T1000 (cell line): ENCODE measurements around the gene UBA3.

Experiments used
- DNase-seq: peaks from one replicate; lab custom pipeline; 2025; ENCODE audit warnings: mixed read lengths; lab: John Stamatoyannopoulos, UW

The UBA3 gene

GRCh38 chr3:69080233-69080920 lies at the start of gene UBA3:
Gene UBA3 (minus strand): TSS chr3:69080365. CDS start chr3:69080353, 12 bp downstream.
- peak; percentile 78 for DNase-seq

GRCh38 chr3:69129531-69129930 lies 49.4 kb upstream of the UBA3 start:
- DNase-seq, result no peak

DNA sequence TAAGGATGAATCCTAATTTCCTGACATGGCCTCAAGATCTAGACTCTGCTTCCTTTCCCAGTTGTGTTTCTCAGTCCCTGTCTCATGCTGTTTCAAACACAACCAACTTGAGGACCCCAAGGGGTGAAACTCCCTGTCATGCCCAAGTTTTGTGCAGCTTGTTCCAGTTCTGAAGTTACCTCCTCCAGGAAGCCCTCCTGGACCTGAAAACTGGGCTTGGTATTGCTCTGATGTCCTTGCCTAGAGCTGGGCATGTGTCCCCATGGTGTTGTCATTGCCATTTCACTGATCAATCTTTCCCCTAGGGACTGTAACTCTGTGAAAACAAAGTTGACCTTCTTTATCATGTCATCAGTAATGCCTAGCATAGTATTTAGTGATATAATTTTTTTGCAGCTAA lies 48.3 kb upstream of the UBA3 start:
- DNase-seq, result no peak

DNA sequence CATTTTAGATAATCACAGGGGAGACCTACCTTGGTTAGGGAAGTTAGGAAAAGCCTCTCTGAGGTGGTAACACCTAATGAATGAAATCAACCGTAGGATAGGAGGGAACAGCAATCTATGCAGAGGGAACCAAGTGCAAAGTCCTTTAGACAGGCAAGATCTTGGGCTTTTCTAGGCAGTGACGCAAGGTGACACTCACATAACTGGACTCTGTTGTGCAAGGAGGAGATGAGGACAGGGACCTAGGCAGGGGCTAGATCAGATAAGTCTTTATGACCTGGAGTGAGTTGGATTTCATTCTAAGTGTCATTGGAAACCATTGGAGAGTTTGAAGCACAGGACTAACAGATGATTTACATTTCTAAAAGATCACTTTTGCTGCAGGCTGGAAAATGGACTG lies 46.8 kb upstream of the UBA3 start:
- DNase-seq, result no peak

DNA sequence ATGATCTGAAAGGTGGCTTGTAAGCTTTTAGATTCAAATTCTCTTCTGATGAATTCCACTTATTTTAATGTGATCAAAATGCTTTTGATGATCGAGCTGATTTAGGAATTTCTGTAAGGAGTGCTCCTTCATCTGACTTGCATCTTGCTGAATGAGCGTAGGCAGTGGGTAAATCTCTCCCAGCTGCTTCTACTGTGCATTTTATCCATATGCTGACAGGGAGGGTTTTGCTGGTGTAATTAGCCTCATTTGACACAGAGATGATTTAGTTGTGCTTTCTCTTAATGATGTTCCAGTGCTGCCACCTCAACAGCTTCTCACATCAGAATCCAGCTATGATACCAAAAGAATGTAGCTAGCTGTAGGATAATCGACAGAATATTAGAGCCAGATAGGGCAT lies 46.1 kb upstream of the UBA3 start:
- no peak for DNase-seq

- no peak for DNase-seq
Measured at GRCh38 chr3:69122403-69122802, 42.2 kb upstream of the UBA3 start, which contains the start of gene LMOD3. Gene LMOD3 (minus strand): TSS chr3:69122595. CDS start chr3:69122386, 209 bp downstream.

DNA sequence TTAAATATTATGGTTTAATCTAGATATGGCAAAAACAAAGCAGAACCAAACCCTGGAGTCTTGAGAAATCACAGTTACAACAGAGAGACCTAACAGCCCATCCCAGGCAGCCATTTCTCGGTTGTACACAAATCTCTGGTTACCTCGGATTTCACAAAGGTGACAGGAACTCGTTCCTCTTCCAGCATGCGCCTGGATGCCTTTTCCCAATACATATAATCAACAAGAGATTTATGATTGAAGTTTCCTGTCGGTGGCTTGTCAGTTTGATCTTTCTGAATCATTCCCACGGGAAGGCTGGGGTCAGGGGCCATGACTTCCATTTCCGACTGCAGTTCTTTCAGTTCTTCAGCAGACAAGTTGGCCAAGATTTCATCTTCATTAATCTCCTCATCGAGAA lies 41.8 kb upstream of the UBA3 start:
- no peak for DNase-seq

GRCh38 chr3:69121513-69121912 lies 41.3 kb upstream of the UBA3 start:
- DNase-seq, result no peak

GRCh38 chr3:69120879-69121464 lies 40.8 kb upstream of the UBA3 start:
- peak; percentile 31 for DNase-seq

- DNase-seq, result no peak
Measured at GRCh38 chr3:69119681-69120080, 39.5 kb upstream of the UBA3 start.

DNA sequence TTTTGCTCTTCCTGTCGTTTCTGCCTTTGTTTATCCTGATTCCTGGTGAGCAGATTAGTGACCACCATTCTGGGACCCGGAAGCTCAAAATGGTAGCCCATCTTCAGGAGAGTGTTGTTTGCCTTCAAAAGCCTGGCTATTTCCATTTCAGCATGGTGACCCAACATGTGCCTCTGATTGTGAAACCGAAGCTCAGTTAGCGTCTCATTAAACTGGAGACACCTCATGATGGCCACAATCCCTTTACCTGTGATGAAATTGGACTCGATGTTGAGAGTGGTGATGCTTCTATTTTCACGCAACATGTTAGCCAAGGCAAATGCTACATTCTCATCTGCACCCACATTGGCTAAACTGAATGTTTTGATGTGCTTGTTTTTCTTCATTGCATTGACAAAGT lies 39.0 kb upstream of the UBA3 start:
- no peak for DNase-seq

DNA sequence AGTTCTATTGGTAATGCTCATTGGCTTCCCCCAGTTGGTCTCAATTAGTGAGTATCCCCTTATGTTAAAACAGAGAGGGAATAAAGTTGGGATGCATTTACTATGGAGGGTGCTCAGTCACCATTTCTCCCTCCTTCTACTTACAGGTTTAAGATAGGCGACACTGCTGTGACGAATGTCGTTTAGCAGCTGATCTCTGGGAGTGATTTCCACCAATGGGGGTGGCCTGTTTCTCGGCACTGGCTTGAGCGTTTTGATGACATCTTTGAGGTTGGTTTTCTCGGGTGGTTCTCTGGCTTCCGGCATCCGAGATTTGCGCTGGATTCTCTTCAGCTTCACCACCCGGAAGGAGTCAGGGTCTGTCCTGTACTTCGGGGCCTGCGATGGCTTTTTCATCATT lies 38.4 kb upstream of the UBA3 start:
- DNase-seq, result no peak

GRCh38 chr3:69116897-69117296 lies 36.7 kb upstream of the UBA3 start:
- DNase-seq, result no peak

GRCh38 chr3:69116162-69116561 lies 36.0 kb upstream of the UBA3 start:
- DNase-seq, result no peak

DNA sequence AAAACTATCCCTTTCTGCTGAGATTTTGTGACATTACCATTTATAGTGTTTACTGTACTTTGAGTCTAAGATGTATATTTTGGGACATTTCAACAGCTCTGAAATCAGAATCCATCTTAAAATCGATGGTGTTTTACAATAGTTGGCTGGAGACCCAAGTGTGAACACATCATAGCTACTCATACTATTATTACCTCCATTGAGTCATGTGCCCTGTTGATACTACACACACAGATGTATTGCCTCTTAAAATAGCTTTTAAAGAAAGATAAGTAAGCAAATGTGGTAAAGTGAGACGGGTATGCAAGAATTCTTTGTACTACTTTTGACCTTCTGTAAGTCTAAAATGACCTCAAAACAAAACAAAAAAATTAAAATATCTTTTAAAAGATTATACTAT lies 35.6 kb upstream of the UBA3 start:
- DNase-seq, result no peak

GRCh38 chr3:69113536-69113935 lies 33.4 kb upstream of the UBA3 start:
- no peak for DNase-seq

DNA sequence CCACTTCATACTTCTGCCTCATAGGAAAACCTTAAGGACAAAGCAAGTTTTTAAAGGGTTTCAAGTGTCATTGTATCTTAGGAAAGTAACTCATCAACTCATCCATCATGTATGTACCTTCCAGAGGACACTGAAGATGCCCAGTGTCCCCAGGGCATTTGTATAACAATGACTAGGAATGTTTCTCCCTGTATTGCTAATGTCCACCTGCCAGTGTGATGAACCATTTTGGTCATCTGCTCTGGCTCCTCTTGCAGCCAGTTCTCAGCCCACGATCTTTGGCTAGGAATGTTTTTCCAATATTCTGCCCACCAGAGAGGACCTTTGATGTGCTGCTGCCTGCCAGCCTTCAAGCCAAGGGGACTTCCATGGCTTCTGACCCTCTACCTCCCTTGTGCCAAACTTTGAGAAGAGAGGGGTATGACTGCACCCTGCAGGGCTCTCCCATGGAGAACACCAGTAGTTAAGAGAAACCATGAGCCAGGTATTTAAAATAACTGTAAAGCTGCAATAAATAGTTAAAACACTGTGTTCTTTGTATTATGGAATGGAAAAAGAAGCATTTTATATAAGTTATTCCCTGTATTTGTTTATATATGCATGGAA lies 30.9 kb upstream of the UBA3 start:
- DNase-seq, result no peak

GRCh38 chr3:69108811-69109210 lies 28.6 kb upstream of the UBA3 start:
- no peak for DNase-seq

DNA sequence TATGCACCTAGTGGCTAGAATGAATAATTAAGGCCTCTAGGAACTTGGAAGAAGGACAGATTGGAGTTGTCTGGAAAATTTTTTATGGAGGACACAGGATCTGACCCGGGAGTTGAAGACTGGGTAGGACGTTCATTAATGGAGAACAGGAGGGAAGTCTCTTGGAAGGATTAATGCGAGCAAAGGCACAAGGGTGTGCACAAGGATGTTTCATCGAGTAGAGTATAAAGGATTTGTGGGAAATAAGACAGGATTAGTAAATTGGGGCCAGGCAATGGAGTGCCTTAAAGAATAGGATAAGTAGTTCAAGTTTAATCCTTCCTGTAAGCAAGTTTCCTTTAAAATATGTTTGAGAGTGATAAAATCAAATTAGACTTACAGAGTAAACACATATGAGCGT lies 27.7 kb upstream of the UBA3 start:
- no peak for DNase-seq

DNA sequence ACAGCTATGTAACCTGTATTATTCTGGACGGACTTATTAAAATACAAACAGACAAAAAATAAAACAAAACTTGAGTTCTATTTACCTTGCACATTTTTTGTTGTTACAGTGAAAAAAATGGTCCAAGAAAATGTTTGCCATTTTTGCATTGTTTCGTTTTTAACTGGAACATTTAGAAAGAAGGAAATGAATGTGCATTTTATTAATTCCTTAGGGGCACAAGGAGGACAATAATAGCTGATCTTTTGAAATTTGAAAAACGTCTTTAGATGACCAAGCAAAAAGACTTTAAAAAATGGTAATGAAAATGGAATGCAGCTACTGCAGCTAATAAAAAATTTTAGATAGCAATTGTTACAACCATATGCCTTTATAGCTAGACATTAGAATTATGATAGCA lies 25.2 kb upstream of the UBA3 start:
- no peak for DNase-seq

DNA sequence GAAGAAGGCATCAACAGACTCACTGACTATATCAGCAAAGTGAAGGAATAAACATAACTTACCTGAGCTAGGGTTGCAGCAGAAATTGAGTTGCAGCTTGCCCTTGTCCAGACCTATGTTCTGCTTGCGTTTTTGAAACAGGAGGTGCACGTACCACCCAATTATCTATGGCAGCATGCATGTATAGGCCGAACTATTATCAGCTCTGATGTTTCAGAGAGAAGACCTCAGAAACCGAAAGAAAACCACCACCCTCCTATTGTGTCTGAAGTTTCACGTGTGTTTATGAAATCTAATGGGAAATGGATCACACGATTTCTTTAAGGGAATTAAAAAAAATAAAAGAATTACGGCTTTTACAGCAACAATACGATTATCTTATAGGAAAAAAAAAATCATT lies 24.4 kb upstream of the UBA3 start:
- DNase-seq, result no peak

DNA sequence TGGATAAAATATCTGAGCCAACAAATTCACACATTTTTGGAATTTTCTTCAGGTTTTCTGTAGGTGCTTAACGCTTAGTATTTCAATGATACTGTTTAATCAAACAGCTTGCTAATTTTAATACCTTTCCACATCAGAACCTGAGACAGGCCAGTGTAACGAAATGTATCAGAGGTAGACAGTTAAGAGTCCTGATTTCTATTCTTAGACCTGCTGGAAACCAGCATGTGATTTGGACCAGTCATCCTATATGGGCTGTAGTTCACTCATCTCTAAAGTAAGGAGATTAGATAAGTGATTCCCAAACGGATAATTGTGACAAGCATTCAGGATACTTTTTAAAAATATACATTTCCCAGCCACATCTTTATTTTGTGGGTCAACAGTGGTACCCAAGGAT lies 23.0 kb upstream of the UBA3 start:
- DNase-seq, result no peak

GRCh38 chr3:69102384-69102783 lies 22.2 kb upstream of the UBA3 start:
- no peak for DNase-seq

GRCh38 chr3:69099576-69099975 lies 19.4 kb upstream of the UBA3 start:
- no peak for DNase-seq
